HG03280 (cell line): ENCODE data around the gene GUCY1A1.

Experiments
- ATAC-seq: cut with Tn5 transposase; IDR thresholded peaks from one replicate; pipeline ENCODE4 v1.9.1; 2021; ENCODE audit warnings: mild to moderate bottlenecking, moderate library complexity; ENCODE audit not compliant: unreplicated experiment

GUCY1A1 gene

GRCh38 chr4:155769090-155769489 lies 102.4 kb downstream of the GUCY1A1 start:
- no peak for ATAC-seq

- ATAC-seq = no peak
Observed at GRCh38 chr4:155772459-155773195, 106.0 kb downstream of the GUCY1A1 start.

- no peak for ATAC-seq
Observed at GRCh38 chr4:155773196-155773800, 106.7 kb downstream of the GUCY1A1 start.

- ATAC-seq = no peak
Observed at GRCh38 chr4:155774033-155774432, 107.4 kb downstream of the GUCY1A1 start.

GRCh38 chr4:155777971-155778735 lies 111.5 kb downstream of the GUCY1A1 start:
- ATAC-seq = no peak

GRCh38 chr4:155780775-155781174 lies 114.1 kb downstream of the GUCY1A1 start:
- ATAC-seq = no peak

GRCh38 chr4:155781249-155781831 lies 114.7 kb downstream of the GUCY1A1 start:
- no peak for ATAC-seq
